Stomach smooth muscle (tissue), 2 donors: Measurements from ENCODE around the gene CD300LG.
"Not testable (repeated sequence)": the region's sequence is repeated elsewhere in the genome, so short reads cannot be mapped to it uniquely, and the experiment has no call there.

Source experiments
- H3K27ac ChIP-seq: one replicate; pipeline ENCODE4 v1.7.0; 2013; ENCODE audit warnings: mild to moderate bottlenecking, low read length, inconsistent platforms
- H3K27me3 ChIP-seq, 2 donors: one replicate each; pipeline ENCODE4 v1.7.0; 2013; ENCODE audit warnings: low read length in 2 of 2; ENCODE audit not compliant: insufficient read depth in 2 of 2, control insufficient read depth in 1 of 2
- H3K36me3 ChIP-seq, 2 donors: one replicate each; pipeline ENCODE4 v1.7.0; 2013; ENCODE audit warnings: low read length in 2 of 2; ENCODE audit not compliant: control insufficient read depth in 2 of 2, insufficient read depth in 2 of 2
- H3K4me1 ChIP-seq: one replicate; pipeline ENCODE4 v1.7.0; 2013; ENCODE audit warnings: low read length; ENCODE audit not compliant: control insufficient read depth, insufficient read depth
- H3K4me3 ChIP-seq, 2 donors: one replicate each; pipeline ENCODE4 v1.7.0; 2013; ENCODE audit warnings: low read length in 2 of 2
- H3K9ac ChIP-seq, 2 donors: one replicate each; pipeline ENCODE4 v1.7.0; 2013; ENCODE audit warnings: low read length in 2 of 2, mild to moderate bottlenecking in 1 of 2
- H3K9me3 ChIP-seq, 2 donors: one replicate each; pipeline ENCODE4 v1.7.0; 2013; ENCODE audit warnings: low read length in 2 of 2; ENCODE audit not compliant: control insufficient read depth in 2 of 2
- donor health status: healthy.
- donor health status: Pancreatic carcinoma.

CD300LG gene

GRCh38 chr17:43869031-43869430, 22.1 kb downstream of the CD300LG start:
- not testable (repeated sequence) for H3K9ac ChIP-seq, H3K27ac ChIP-seq, H3K9me3 ChIP-seq, H3K4me1 ChIP-seq, H3K4me3 ChIP-seq, H3K27me3 ChIP-seq, H3K36me3 ChIP-seq

- Histone ChIP-seq H3K4me3 (peak overlapping the region in 1 of 2 donors; percentile 29), H3K9me3 (no peaks in the 10 kb centered on the region), H3K27ac (no peak overlapping the region), H3K9ac (peak overlapping the region in 1 of 2 donors; percentile 51), H3K4me1 (no peaks in the 10 kb centered on the region), H3K36me3 (peaks cover 0 to 5% of the 10 kb centered on the region in 2 donors), H3K27me3 (peaks cover 0 to 6% of the 10 kb centered on the region in 2 donors)
These were observed 25.1 kb downstream of the CD300LG start for GRCh38 chr17:43871946-43872690.

- Histone ChIP-seq H3K36me3 (peaks cover 0 to 11% of the 10 kb centered on the region in 2 donors), H3K27me3 (peaks cover 0 to 6% of the 10 kb centered on the region in 2 donors), H3K9ac (no peak overlapping the region), H3K4me3 (no peak overlapping the region), H3K27ac (no peak overlapping the region), H3K4me1 (no peaks in the 10 kb centered on the region), H3K9me3 (no peaks in the 10 kb centered on the region)
These were observed 26.1 kb downstream of the CD300LG start for GRCh38 chr17:43873091-43873490.

DNA sequence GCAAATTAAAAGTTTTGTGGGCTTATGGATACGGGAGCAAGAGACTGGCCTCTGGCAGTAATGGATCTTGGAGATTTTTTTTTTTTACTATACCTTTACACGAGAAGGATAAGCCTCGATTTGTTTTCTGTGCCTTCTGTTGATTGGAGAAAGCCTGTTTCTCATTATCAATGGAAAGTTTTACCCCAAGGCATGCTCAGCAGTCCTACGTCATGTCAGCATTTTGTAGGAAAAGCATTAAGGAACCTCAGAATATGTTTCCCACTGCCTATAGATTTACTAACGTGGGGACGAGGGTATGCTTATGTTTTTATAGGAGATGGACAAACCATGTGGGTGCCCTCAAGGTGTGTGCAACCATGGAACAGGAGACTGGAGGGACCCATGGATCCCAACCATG, 26.8 kb downstream of the CD300LG start:
- Histone ChIP-seq H3K9ac (no peak overlapping the region), H3K4me3 (no peak overlapping the region), H3K36me3 (peaks cover 0 to 11% of the 10 kb centered on the region in 2 donors), H3K9me3 (no peaks in the 10 kb centered on the region), H3K27ac (no peak overlapping the region), H3K27me3 (peaks cover 0 to 3% of the 10 kb centered on the region in 2 donors), H3K4me1 (peaks cover 6% of the 10 kb centered on the region)

- Histone ChIP-seq H3K4me1 (peaks cover 7% of the 10 kb centered on the region), H3K9me3 (no peaks in the 10 kb centered on the region), H3K27me3 (peaks cover 0 to 3% of the 10 kb centered on the region in 2 donors), H3K36me3 (peaks cover 0 to 11% of the 10 kb centered on the region in 2 donors), H3K9ac (no peak overlapping the region), H3K4me3 (no peak overlapping the region), H3K27ac (no peak overlapping the region)
These were observed 27.3 kb downstream of the CD300LG start for GRCh38 chr17:43874293-43874692.

DNA sequence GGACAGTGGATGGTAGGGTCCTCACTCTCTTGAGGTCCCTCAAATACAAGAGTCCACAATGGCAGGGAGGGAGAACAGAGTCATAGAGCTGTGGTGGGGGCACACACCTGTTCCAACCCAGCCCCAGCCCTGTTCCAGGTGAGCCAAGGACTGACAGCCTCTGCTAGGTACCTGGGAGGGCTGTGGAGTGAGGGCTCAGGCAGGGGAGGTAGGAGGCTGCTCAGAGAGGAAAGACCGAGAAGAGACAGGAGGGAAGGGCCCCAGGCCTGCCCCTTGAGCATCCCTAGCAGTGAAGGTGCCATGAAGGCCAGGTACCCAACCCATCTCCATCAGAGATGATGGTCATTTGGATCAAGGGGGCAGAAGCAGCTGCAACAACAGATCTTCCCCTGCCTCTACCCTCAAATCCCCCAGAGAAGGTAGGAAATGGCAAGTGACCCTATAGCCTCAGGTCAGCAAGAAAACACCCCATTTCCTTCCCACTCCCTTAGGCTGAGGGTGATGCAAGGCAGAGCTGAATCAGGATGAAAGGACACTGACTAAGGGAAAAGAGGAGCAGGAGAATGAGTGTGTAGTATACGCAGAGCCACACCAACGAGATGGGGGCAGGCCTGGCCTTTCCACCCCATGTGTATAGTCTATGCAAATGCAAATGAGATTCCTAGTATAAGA, 28.6 kb downstream of the CD300LG start:
- Histone ChIP-seq H3K27ac (no peak overlapping the region), H3K36me3 (peaks cover under 1 to 13% of the 10 kb centered on the region in 2 donors), H3K4me1 (peaks cover 7% of the 10 kb centered on the region), H3K9me3 (no peaks in the 10 kb centered on the region), H3K4me3 (no peak overlapping the region), H3K9ac (no peak overlapping the region), H3K27me3 (no peaks in the 10 kb centered on the region)

GRCh38 chr17:43877031-43877430, 30.1 kb downstream of the CD300LG start:
- H3K27me3 ChIP-seq: no peaks in the 10 kb centered on the region
- no peak overlapping the region for H3K27ac ChIP-seq
- H3K36me3 ChIP-seq: peaks cover 12 to 27% of the 10 kb centered on the region in 2 donors
- H3K9me3 ChIP-seq: no peaks in the 10 kb centered on the region
- H3K4me1 ChIP-seq: peaks cover 7% of the 10 kb centered on the region
- H3K9ac ChIP-seq: no peak overlapping the region
- H3K4me3 ChIP-seq: no peak overlapping the region

DNA sequence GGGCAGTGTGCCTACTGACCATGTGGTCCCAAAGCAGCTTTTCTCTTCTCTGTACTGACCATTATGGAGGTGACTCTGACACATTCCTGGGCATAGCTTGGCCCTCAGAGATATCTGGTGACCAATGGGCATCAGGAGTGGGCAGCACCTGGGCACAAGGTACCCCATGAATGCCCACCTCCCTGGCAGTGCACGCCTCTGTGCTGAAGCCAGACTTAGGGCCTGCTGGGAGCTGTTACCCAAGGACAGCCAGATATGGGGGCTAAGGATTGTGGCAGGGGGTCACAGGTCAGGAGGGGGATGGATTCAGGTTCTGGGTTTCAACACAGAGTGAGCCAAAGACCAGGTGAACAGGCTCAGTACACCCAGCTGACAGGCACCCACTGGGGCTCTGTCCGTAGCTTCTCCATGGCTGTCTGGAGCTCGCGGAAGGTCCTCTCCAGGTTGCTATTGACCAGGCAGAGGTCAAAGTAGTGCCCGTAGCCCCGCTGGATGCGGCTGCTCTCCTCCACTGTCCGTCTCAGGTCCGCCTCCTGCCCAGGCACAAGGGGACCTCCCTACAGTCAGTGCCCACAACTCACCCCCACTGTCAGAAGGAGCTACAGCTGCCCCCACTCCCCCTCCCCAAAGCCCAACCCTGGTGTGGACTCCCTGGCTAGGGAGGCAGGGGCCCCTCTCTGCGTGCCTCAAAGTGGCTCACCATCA, 30.6 kb downstream of the CD300LG start:
- Histone ChIP-seq H3K4me1 (peaks cover 7% of the 10 kb centered on the region), H3K36me3 (peaks cover 12 to 30% of the 10 kb centered on the region in 2 donors), H3K9me3 (no peaks in the 10 kb centered on the region), H3K4me3 (no peak overlapping the region), H3K27ac (no peak overlapping the region), H3K9ac (no peak overlapping the region), H3K27me3 (no peaks in the 10 kb centered on the region)

GRCh38 chr17:43878260-43879175, 31.5 kb downstream of the CD300LG start:
- Histone ChIP-seq H3K36me3 (peaks cover 12 to 34% of the 10 kb centered on the region in 2 donors), H3K27me3 (no peaks in the 10 kb centered on the region), H3K4me3 (no peak overlapping the region), H3K9ac (no peak overlapping the region), H3K4me1 (peaks cover 7% of the 10 kb centered on the region), H3K9me3 (no peaks in the 10 kb centered on the region), H3K27ac (no peak overlapping the region)
